GM12878 (cell line): Measurements from ENCODE around the gene ARID1A. TPM values are rescaled to one million over a fixed set of nuclear protein-coding genes. Genes with fewer than 3 reads are reported as not detected.

Source experiments
- ASH2L ChIP-seq: fragments of 300-600, 200-600 bp; sonication (generic); IDR thresholded peaks from 2 replicates; pipeline ENCODE4 v1.6.1; 2017; ENCODE audit warnings: low read depth, mild to moderate bottlenecking, borderline replicate concordance
- BCLAF1 ChIP-seq: fragments of 450-650 bp; IDR thresholded peaks from 2 replicates; pipeline ENCODE4 v1.6.1; 2017; ENCODE audit warnings: antibody characterized with exemption, mild to moderate bottlenecking, moderate library complexity
- BRCA1 ChIP-seq: IDR thresholded peaks from 2 replicates; pipeline ENCODE4 v1.6.1; 2011; ENCODE audit warnings: low read depth, low read length, improper control_type of control experiment
- CEBPB ChIP-seq, 2 experiments: fragments of 150-350 bp in 1 of 2; IDR thresholded peaks; 2 replicates each; pipeline ENCODE4 v1.6.1; 2012 to 2014; ENCODE audit warnings: low read depth in 2 of 2, low read length in 2 of 2, borderline replicate concordance in 1 of 2, inconsistent platforms in 1 of 2
- CREB1 ChIP-seq: IDR thresholded peaks from 2 replicates; pipeline ENCODE4 v1.6.1; 2012; ENCODE audit warnings: low read depth, mild to moderate bottlenecking, inconsistent platforms
- ESRRA ChIP-seq: IDR thresholded peaks from 2 replicates; pipeline ENCODE4 v1.6.1; 2012; ENCODE audit warnings: mild to moderate bottlenecking, low read length, improper control_type of control experiment
- FOXK2 ChIP-seq: fragments of 450-650 bp; IDR thresholded peaks from 2 replicates; pipeline ENCODE4 v1.6.1; 2017; ENCODE audit warnings: mild to moderate bottlenecking, moderate library complexity
- GATAD2B ChIP-seq: fragments of 450-650 bp; conservative IDR thresholded peaks from 2 replicates; pipeline ENCODE4 v1.6.1; 2017; ENCODE audit warnings: low read depth, mild to moderate bottlenecking, moderate library complexity
- HDGF ChIP-seq: fragments of 450-650 bp; IDR thresholded peaks from 2 replicates; pipeline ENCODE4 v1.6.1; 2016; ENCODE audit warnings: antibody characterized with exemption
- IKZF2 ChIP-seq, 2 experiments: fragments of 450-650 bp; IDR thresholded peaks; 2 replicates each; pipeline ENCODE4 v1.6.1; 2017; ENCODE audit warnings: mild to moderate bottlenecking in 2 of 2, moderate library complexity in 2 of 2
- JUNB ChIP-seq: IDR thresholded peaks from 2 replicates; pipeline ENCODE4 v1.6.1; 2016; ENCODE audit warnings: antibody characterized with exemption, mild to moderate bottlenecking
- NBN ChIP-seq: fragments of 450-650 bp; IDR thresholded peaks from 2 replicates; pipeline ENCODE4 v1.6.1; 2016
- NFXL1 ChIP-seq: fragments of 450-650 bp; IDR thresholded peaks from 2 replicates; pipeline ENCODE4 v1.6.1; 2017; ENCODE audit warnings: antibody characterized with exemption, mild to moderate bottlenecking, borderline replicate concordance
- NFYB ChIP-seq: IDR thresholded peaks from 2 replicates; pipeline ENCODE4 v1.6.1; 2011; ENCODE audit warnings: low read depth, mild to moderate bottlenecking, low read length, improper control_type of control experiment, moderate library complexity; ENCODE audit not compliant: insufficient read depth
- NR2C2 ChIP-seq: IDR thresholded peaks from 2 replicates; pipeline ENCODE4 v1.6.1; 2011; ENCODE audit warnings: borderline replicate concordance, low read depth; ENCODE audit not compliant: control insufficient read depth, insufficient read length
- PAX8 ChIP-seq: fragments of 450-650 bp; IDR thresholded peaks from 2 replicates; pipeline ENCODE4 v1.6.1; 2017; ENCODE audit warnings: mild to moderate bottlenecking, moderate library complexity
- POLR2A ChIP-seq: IDR thresholded peaks from 2 replicates; pipeline ENCODE4 v1.6.1; 2011; ENCODE audit warnings: low read depth, mild to moderate bottlenecking, low read length
- POLR2AphosphoS5 ChIP-seq: IDR thresholded peaks from 2 replicates; pipeline ENCODE4 v1.6.1; 2011; ENCODE audit warnings: mild to moderate bottlenecking, low read length, inconsistent platforms
- RELA ChIP-seq: fragments of 450-650 bp; IDR thresholded peaks from 2 replicates; pipeline ENCODE4 v1.8.0; 2014; ENCODE audit warnings: borderline replicate concordance; ENCODE audit not compliant: partially characterized antibody
- RFX5 ChIP-seq: IDR thresholded peaks from 2 replicates; pipeline ENCODE4 v1.6.1; 2011; ENCODE audit warnings: low read depth, low read length, improper control_type of control experiment
- STAT3 ChIP-seq: IDR thresholded peaks from 2 replicates; pipeline ENCODE4 v1.6.1; 2011; ENCODE audit warnings: low read depth, low read length, improper control_type of control experiment
- TAF1 ChIP-seq: IDR thresholded peaks from 2 replicates; pipeline ENCODE4 v1.6.1; 2011; ENCODE audit warnings: mild to moderate bottlenecking, low read depth, low read length, borderline replicate concordance
- TCF7 ChIP-seq: IDR thresholded peaks from 2 replicates; pipeline ENCODE4 v1.6.1; 2014; ENCODE audit warnings: antibody characterized with exemption, borderline replicate concordance
- USF1 ChIP-seq: IDR thresholded peaks from 2 replicates; pipeline ENCODE4 v1.6.1; 2011; ENCODE audit warnings: borderline replicate concordance, low read depth, mild to moderate bottlenecking, moderate library complexity, mixed read lengths, low read length; ENCODE audit not compliant: insufficient read depth; ENCODE audit errors: extremely low read length
- WRNIP1 ChIP-seq: IDR thresholded peaks from 2 replicates; pipeline ENCODE4 v1.6.1; 2011; ENCODE audit warnings: low read depth, low read length, improper control_type of control experiment, borderline replicate concordance
- ZBED1 ChIP-seq: IDR thresholded peaks from 2 replicates; pipeline ENCODE4 v1.6.1; 2016; ENCODE audit warnings: borderline replicate concordance
- polyA plus RNA-seq, 11 experiments: library from polyadenylated mRNA; depleted of rRNA in 4 of 11; unstranded in 6 of 11; stranded (reverse) in 5 of 11; fragments of >200 nt; fragmentation: Nextera tagmentation in 4 of 11; fragmentation: Illumina TruSeq in 1 of 11; extraction: Ambion mirVana in 4 of 11; extraction: Trizol in 1 of 11; gene quantifications; 1 replicate in 1 of 11; 2 replicates in 10 of 11; pipeline versions ENCODE4 v1.2.1 to v1.2.3, GENCODE V29; 2011 to 2016; ENCODE audit warnings: inconsistent platforms in 2 of 11, missing spikeins in 2 of 11, low read depth in 1 of 11
- total RNA-seq, 4 experiments: library from RNA; depleted of rRNA in 3 of 4; stranded (reverse); fragments of >200 nt in 3 of 4; fragmentation: Illumina TruSeq in 1 of 4; extraction: Trizol in 1 of 4; gene quantifications; 2 replicates each; pipeline versions ENCODE4 v1.2.1 to v1.2.3, GENCODE V29; 2013 to 2021
- TF ChIP-seq, protein P1 (sequence below): fragments of 450-650 bp; IDR thresholded peaks from 2 replicates; pipeline ENCODE4 v1.6.1; 2018; ENCODE audit warnings: borderline replicate concordance, mild to moderate bottlenecking; ENCODE audit not compliant: partially characterized antibody

The ARID1A gene
- total and polyA plus RNA-seq, 10 of the 15 experiments (the other 5 are each of a cell fraction or from before 2014, with no cell fraction given): 10.0 to 98.0 (median 23.5) TPM

DNA sequence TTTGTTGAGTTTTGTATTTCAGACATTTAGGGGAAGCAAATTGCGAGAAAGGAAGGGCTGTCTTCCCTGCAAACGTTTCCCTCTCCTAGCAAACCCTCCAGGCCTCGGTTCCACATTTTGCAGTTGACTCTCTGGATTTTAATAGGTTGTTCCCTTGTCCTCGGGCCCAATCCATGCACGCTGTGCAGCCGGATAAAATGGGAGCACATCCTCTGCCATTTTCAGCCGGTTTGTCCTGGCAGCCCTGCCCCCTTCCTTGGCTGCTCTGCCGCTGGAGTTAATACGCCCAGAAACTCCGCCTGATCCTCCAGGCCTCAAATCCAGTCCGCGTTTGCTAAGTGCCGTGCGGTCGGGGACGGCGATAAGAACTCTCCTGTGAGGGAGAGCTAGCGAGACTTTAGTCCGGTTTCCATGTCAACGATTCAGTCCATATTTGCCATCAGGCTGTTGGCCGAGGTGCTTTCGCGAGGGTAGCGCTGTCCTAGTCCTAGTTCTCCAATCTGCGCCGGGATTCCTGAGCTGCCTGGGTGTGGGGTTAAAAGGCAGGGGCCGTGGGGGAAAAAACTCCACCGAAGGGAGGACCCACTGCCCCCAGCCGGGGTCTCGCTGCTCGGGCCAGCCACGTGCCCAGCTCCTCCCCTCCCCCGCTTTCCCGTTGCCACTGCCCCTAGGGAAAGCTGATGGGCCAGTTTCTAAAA is 2.9 kb upstream of the ARID1A start (continued):
- TF ChIP-seq ASH2L: no peak
- TF ChIP-seq STAT3: peak; percentile 86; the same call in 1 of the 2 replicates
- TF ChIP-seq IKZF2 (IDR thresholded peaks at IDR 0.05): peak; percentile 64 to 75; a peak in 3 of 4 replicates
- TF ChIP-seq POLR2A: peak; percentile 73
- TF ChIP-seq TCF7: peak; percentile 79
- TF ChIP-seq, protein P1, sequence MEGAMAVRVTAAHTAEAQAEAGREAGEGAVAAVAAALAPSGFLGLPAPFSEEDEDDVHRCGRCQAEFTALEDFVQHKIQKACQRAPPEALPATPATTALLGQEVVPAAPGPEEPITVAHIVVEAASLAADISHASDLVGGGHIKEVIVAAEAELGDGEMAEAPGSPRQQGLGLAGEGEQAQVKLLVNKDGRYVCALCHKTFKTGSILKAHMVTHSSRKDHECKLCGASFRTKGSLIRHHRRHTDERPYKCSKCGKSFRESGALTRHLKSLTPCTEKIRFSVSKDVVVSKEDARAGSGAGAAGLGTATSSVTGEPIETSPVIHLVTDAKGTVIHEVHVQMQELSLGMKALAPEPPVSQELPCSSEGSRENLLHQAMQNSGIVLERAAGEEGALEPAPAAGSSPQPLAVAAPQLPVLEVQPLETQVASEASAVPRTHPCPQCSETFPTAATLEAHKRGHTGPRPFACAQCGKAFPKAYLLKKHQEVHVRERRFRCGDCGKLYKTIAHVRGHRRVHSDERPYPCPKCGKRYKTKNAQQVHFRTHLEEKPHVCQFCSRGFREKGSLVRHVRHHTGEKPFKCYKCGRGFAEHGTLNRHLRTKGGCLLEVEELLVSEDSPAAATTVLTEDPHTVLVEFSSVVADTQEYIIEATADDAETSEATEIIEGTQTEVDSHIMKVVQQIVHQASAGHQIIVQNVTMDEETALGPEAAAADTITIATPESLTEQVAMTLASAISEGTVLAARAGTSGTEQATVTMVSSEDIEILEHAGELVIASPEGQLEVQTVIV: peak; percentile 84
- TF ChIP-seq PAX8: no peak
- TF ChIP-seq NFXL1: no peak
- no peak for TF ChIP-seq CEBPB (IDR thresholded peaks at IDR 0.05; ENCODE audit: borderline replicate concordance in 1 of 2, low read depth in 2 of 2, low read length in 2 of 2)
- peak; percentile 55; the same call in 1 of the 2 replicates for TF ChIP-seq GATAD2B
- TF ChIP-seq HDGF: no peak
- TF ChIP-seq ESRRA: no peak
- no peak for TF ChIP-seq BCLAF1
- TF ChIP-seq ZBED1: peak; percentile 69; the same call in 1 of the 2 replicates
- TF ChIP-seq NFYB: peak; percentile 47; the same call in 1 of the 2 replicates
- no peak for TF ChIP-seq USF1
- no peak for TF ChIP-seq NR2C2
- no peak for TF ChIP-seq WRNIP1
- peak; percentile 36; the same call in 1 of the 2 replicates for TF ChIP-seq RFX5
- TF ChIP-seq RELA: no peak
- no peak for TF ChIP-seq FOXK2
- TF ChIP-seq TAF1: peak; percentile 75
- peak; percentile 68 for TF ChIP-seq NBN
- TF ChIP-seq JUNB: no peak
- TF ChIP-seq POLR2AphosphoS5: peak; percentile 60
- TF ChIP-seq CREB1: no peak
- no peak for TF ChIP-seq BRCA1
